OCI-M2 (cell line): ENCODE results near the gene ALDH9A1.
"Not testable (repeated sequence)": the region's sequence is repeated elsewhere in the genome, so short reads cannot be mapped to it uniquely, and the experiment has no call there.

Experiments used
- DNase-seq: peaks from one replicate; lab custom pipeline; 2025; ENCODE audit not compliant: unreplicated experiment; lab: John Stamatoyannopoulos, UW

The ALDH9A1 gene

DNA sequence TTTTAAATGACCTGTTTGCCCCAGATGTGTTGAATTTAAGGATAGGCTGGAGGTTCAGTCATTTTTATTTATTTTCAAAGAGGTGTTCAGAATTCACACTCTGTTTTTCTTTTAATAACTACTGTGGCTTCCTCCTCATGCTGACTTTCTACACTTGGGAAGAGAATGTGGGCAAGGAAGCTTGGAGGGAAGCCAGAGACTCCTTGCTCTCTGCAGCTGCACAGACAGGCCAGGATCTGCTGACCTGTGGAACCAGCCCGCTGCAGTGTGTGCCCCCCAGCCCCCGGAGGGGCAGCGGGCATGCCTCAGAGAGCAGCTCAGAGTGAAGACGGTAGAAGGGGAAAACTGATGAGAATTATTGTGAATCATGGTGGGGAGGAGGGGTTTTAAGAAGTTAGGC is 50.4 kb downstream of the ALDH9A1 start:
- DNase-seq, result no peak

GRCh38 chr1:165647517-165647916 is 50.8 kb downstream of the ALDH9A1 start:
- no peak for DNase-seq

GRCh38 chr1:165645654-165646366 is 52.6 kb downstream of the ALDH9A1 start:
- DNase-seq, result peak; percentile 43

DNA sequence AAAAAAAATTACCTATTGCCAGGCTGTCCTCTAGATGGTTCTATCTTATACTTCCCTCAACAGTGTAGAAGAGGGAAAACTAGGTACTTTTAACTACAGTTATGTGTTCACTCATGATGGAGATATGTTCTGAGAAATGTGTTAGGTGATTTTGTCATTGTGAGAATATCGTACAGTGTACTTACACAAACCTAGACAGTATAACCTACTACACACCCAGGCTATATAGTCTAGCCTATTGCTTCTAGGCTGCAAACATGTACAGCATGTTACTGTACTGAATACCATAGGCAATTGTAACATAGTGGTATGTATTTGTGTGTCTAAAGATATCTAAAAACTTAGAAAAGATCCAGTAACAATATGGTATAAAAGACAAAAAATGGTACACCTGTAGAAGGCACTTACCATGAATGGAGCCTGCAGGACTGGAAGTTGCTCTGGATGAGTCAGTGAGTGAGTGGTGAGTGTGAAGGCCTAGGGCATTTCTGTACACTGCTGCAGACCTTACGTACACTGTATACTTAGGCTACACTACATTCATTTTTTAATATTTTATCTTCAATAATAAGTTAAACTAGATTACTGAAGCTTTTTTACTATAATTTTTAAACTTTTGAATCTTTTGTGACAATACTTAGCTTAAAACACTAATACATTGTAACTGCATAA is 54.2 kb downstream of the ALDH9A1 start:
- no peak for DNase-seq

GRCh38 chr1:165641231-165641987 is 57.0 kb downstream of the ALDH9A1 start:
- DNase-seq, result no peak

- DNase-seq, result no peak
Observed at GRCh38 chr1:165639821-165640623, 58.3 kb downstream of the ALDH9A1 start.

- not testable (repeated sequence) for DNase-seq
Observed at GRCh38 chr1:165638211-165638610, 60.2 kb downstream of the ALDH9A1 start.

- DNase-seq, result no peak
Observed at GRCh38 chr1:165637427-165637826, 60.9 kb downstream of the ALDH9A1 start.

DNA sequence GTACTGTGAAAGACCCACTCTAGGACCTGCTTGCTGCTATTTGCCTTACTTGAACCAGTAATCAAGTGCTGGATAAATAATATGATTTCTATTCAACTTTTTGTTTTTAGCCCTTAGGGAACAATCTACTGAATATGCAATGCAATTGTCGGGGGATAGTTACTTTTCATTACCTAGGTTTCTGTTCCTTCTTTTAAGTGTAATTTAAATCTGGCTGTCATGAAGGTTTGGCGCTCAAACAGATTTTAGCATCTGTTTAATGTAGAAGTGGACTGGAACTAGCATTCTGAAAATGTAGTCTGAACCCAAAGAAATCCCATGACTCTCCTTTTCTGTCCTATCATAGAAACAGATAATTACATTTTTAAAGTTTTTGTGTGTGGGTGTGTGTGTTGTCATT is 62.5 kb downstream of the ALDH9A1 start:
- no peak for DNase-seq

GRCh38 chr1:165635329-165635728 is 63.0 kb downstream of the ALDH9A1 start:
- no peak for DNase-seq

- DNase-seq, result no peak
Observed at GRCh38 chr1:165634154-165634921, 64.0 kb downstream of the ALDH9A1 start.

DNA sequence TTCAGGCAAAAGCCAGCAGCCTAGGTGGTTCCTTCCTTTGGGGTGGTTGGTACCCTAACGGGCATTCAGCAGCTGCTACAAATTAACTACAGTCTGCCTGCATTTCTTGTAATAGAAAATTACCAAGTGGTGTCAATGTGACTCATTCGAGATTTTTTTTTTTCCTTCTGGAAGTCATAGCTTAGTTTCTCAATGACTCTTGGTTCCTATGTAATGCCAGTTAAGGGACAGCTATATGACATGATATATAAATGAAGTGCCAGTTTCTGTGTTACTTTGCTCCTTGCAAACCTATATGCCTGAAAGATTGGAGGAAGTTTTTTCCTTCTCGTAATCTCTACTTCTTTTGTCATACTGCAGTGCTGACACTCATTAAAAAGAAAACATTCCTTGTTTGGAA is 64.7 kb downstream of the ALDH9A1 start:
- no peak for DNase-seq

- DNase-seq, result no peak
Observed at GRCh38 chr1:165632491-165632890, 65.9 kb downstream of the ALDH9A1 start.

GRCh38 chr1:165632152-165632469 is 66.3 kb downstream of the ALDH9A1 start:
- DNase-seq, result no peak

DNA sequence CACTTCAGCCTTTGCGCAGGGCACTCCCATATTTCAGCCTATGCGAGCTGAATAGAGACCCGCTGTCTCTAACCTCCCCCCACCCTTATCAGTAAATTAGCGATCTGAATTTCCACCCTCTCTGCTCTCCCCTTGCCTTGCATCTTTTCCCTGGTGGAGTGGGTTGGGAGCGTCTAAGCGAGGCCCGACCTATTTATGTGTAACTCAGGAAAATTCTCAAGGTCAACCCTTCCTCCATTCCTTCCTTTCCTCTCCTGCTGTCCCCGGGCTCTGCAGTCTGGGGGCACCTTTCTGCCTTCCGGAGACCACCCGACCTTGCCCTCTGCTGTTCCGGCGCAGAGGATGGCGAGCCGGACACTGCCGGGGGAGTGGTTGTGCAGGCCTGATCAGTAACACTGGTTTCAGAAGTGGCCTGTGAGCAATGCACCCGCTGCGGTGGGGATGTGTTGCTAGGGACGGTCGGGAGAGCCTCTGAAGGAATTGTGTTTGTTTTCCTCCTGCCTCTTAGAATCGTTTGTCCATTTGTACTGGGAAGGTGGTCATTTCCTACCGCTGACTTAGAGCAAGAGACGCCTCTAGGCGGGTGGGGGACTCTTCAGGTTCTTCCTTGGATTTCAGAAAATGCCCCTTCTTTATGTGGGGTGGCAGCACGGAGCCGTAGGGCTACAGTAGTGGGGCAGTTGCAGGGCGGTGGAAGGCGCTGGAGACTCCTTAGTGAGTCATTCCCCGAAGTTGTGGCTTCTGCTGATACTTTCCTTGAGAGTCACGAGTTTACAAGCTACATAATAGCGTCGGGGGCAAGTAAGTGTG is 66.8 kb downstream of the ALDH9A1 start:
- DNase-seq, result no peak

GRCh38 chr1:165630629-165631341 is 67.6 kb downstream of the ALDH9A1 start, which contains the start of gene MGST3:
Gene MGST3 (plus strand): TSS chr1:165631234. CDS start chr1:165649848, 18,614 bp downstream.
- peak; percentile 87 for DNase-seq

- no peak for DNase-seq
Observed at GRCh38 chr1:165629848-165630628, 68.3 kb downstream of the ALDH9A1 start.

- DNase-seq, result no peak
Observed at GRCh38 chr1:165629151-165629550, 69.2 kb downstream of the ALDH9A1 start.
